HG03025 (cell line): ENCODE measurements around the gene SLC39A2.
"Not testable (repeated sequence)": the region's sequence is repeated elsewhere in the genome, so short reads cannot be mapped to it uniquely, and the experiment has no call there.

Experiments
- ATAC-seq: cut with Tn5 transposase; IDR thresholded peaks from one replicate; pipeline ENCODE4 v1.9.1; 2021; ENCODE audit warnings: mild to moderate bottlenecking, moderate library complexity; ENCODE audit not compliant: unreplicated experiment, low FRiP score

The SLC39A2 gene

DNA sequence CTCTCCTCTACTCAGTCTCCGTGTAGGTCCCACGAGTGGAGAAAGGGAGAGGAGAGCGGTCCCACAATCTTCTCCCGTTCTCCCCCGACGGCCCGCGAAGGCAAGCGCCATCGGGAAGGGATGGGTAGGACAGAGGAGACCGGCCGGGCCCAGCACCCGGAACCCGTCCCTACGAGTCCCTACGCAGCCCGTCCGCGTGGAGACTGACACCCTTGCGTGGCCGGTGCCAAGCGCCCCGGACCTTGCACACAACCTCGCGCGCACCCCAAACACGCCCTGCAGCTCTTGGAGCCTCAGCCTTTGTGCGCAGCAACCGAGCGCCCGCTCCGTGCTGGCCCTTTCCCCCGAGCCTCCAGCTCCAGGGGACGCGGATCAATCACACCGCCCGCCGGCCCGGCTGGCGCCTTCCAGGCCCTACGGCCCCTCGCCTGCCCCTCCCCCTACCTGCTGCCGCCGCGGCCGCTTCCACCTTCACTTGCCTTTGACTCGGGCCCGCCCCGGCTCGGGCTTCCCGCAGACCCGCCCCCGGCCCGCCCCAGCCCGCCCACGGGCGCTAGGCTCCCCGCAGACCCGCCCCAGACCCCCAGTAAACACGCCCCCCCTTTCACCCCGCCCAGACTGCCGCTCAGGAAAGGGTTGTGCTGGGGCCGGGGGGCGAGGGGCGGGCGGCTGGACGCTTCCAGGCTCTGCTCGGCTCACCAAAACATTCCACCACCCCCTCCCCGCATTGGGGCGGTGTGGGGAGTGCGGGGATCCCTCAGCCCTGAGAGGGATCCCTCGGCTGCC, 25.7 kb downstream of the SLC39A2 start, which contains the start of gene NDRG2:
Gene NDRG2, minus strand, starts transcription at position 477 of the 786 bp plus-strand sequence. CDS start 1,746 bp downstream, outside the sequence.
- ATAC-seq: no peak

DNA sequence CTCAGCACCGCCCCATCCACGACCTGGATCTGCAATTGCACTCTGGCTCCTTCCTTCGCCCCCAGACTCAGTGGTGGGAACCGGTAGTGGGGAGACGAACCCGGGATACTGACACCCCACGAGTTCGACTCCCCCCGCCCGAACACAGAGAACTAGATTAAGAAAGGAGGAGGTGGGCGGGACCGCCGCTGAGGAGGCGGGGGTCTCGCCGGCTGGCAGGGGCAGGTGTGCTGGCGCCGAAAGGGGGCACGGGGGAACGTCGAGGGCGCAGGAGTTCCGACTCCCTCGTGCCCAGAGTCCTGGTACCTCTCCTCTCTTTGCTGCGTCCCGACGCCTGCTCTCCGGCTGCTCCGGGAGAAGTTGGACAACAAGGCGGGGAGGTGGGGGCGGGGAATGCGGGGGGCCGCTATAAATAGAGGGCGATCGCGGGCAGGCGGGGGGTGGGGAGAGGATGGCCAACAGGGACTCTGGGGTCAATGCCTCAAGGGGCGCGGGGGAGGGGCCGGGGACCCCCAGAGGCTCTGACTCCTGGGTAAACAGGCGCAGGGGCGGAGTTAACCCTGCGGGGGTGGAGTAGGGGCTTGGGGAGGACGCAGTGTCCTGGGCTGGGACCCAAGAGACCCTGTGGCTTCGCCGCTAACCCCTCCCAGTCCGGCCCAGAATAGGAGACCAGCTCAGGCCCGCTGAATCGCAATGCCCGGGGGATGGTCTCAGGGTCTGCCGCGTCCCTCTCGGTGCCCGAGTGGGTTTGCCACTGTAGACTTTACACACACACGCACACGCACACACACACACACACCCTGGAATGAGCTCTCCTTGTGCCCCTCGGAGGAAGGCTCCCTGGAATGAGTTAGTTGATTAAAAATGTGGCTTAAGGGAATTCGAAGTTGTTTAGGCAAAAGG, 26.5 kb downstream of the SLC39A2 start:
- ATAC-seq: no peak

DNA sequence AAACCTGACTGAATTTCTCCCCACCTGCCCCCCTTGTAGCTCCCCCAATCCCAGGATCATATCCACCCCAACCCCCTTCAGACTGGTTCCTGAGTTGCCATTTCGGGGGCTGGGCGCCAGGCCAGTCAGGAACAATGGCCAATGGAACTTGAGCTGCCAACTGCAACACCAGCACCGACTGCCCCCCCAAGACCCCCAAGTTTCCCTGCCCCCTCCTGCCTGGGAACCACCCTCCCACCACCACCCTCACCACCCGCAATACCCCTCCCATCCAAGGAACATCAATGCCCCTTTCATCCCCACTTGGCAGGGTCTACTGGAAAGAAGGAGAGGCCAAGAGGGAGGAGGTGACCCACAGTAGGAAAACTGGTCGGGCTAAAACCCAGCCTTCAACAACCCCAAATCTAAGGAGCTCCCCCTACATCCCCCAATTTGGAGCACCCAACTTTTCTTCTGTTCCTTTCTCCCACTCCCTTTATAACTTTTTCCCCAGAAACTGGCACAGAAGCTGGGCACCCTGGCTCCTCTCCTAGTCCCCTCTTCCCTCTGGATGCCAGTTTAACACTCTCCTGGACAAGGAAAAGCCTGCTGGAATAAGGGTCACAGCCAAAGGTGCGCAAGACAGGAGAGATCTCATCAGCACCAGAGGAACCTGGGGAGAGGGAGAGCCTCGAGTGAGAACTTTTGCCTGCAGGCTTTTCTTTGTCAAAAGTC, 27.3 kb downstream of the SLC39A2 start:
- no peak for ATAC-seq

GRCh38 chr14:21026988-21027315, 27.9 kb downstream of the SLC39A2 start:
- ATAC-seq: no peak

DNA sequence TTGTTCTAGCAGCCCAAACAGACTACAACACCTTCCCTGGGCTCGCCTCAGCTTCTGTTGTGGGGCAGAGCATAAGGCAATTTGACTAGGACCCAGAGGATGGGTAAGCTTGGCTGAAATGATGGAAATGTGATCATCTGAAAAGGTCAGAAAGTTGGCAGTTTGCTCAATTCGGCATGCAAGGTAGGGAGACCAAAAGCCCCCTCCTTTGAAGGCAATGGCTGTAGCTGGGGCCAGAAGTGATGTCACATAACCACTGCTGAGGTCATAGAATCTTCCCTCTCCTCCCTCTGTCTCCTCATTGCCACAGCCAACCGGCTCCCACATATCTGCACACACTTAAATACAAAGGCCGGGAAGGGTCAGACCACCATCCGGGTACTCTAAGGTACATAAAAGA, 30.8 kb downstream of the SLC39A2 start, which contains the start of gene TPPP2:
Gene TPPP2, plus strand, starts transcription at position 301 of the 400 bp plus-strand sequence. CDS start 365 bp downstream, outside the sequence.
- ATAC-seq: no peak

DNA sequence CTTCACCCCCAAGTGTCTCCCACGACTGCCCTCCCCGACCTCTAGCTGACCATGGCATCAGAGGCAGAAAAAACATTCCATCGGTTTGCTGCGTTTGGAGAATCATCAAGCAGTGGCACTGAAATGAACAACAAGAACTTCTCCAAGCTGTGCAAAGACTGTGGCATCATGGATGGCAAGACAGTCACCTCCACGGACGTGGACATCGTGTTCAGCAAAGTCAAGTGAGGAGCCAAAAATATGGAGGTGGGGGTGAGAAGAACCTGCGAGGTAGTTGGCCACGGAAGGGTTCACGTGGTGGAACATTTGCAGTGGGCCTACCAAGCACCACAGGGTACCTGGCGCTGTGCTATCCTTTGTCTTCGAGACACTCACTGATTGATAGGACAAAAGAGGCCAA, 31.4 kb downstream of the SLC39A2 start:
- no peak for ATAC-seq

- ATAC-seq: no peak
Observed at GRCh38 chr14:21032326-21033132, 33.4 kb downstream of the SLC39A2 start.

DNA sequence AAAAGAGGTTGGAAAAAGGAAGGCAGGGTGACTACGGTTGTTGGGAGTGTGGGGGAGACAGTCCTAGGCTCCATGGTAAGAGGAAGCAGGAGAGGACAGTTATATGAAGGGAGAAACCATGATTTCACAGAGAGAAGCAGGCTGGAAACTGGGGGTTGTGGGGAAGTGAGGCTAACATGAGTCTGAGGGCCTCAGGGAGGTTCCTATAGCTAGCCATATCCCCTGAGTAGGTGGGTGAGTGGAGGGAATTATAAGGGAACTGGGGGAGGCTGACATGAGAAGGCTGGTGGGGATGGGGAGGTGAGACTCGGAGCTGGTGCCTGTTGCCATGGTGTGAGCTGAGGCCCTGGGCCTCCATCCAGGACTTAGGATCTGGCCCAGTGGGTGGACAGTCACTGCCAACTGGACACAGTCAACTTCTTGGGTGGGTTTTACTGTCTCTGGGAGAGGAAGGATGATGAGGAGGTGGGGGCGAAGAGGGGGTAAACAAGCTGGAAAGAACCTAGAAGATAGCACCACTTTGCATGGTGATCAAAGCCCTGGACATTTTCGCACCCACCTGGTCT, 34.1 kb downstream of the SLC39A2 start:
- ATAC-seq: no peak

GRCh38 chr14:21034707-21035106, 35.6 kb downstream of the SLC39A2 start, which contains the start of gene RNASE13:
Gene RNASE13 (minus strand): TSS chr14:21034807. CDS start chr14:21034288, 519 bp downstream.
- ATAC-seq: no peak

DNA sequence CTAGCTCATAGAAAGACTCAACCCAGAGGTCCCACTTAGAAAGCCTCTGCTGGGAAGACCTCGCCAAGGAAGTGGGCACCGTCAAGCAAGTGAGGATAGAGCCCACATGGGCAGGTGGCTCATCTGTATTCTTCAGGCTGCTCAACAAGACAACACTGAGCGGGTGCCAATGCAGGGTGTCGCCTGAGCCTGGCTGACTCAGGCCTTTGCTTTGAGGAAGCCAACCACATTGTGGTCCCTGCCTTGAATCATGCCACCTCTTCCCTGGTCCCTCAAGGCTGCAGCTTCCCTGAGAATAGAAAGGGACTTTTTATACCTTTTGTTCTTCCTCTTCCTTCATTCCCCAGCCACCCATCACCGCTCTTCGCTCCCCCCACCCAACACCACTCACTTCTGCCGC, 37.7 kb downstream of the SLC39A2 start:
- no peak for ATAC-seq

DNA sequence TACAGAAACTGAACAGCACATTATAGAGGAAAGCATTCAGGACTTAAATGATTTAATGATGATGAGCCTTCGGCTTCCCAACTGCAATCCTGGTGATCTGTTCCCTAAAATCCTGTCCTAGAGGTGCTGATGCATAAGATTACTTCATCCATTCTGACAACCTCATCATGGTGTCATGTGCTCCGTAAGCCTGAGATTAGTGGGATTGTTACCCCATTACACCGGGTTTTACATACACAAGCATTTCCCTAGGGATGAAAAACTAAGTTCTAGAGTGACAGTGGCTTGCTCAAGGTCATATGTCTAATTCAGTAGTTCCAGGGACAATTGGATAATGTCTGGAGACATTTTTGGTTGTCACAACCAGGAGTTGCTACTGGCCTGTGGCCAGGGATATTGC, 38.1 kb downstream of the SLC39A2 start:
- no peak for ATAC-seq

DNA sequence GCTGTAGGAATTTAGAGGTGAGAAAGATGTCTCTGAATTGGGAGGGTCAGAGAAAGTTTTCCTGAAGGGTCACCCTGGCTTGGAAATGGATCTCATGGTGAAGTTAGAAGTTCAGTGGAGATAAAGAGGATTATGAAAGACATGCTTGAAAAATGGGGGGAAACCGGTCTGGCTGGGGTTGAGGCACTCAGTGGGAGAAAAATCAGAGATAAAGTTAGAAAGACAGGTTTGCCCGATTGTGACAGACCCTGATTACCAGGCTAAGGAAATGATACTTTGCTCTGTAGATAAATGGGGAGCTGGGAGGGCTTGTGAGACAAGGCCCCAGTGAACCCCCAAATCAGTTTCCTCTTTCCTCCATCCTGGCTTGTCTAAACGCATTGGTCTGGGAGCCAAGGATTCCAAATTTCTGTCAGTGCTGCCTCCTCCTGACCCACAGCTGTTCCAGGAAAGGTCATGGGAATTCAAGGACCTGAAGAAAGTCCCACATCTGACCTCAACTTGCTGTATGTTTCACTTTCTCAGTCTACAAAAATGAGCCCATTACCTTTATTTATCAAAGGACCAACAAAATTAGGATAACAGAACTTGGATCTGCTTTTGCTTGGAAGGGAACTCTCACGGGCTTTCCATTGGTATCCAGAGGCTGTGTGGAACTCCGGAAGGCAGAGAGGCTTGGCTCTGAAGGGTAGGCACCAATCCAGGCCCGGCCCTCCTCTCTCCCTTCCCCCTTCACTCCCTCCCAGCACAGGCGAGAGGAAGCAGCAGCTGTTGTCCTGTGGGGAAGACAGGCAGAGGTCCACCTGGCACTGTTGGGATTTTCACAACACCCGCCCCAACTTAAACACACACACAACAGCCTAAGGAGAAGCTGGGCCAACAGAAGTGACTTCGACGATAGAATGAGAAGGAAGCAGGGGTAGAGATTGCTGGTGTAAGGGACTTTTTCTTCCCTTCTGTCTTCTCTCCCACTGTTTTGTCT, 39.6 kb downstream of the SLC39A2 start:
- no peak for ATAC-seq

DNA sequence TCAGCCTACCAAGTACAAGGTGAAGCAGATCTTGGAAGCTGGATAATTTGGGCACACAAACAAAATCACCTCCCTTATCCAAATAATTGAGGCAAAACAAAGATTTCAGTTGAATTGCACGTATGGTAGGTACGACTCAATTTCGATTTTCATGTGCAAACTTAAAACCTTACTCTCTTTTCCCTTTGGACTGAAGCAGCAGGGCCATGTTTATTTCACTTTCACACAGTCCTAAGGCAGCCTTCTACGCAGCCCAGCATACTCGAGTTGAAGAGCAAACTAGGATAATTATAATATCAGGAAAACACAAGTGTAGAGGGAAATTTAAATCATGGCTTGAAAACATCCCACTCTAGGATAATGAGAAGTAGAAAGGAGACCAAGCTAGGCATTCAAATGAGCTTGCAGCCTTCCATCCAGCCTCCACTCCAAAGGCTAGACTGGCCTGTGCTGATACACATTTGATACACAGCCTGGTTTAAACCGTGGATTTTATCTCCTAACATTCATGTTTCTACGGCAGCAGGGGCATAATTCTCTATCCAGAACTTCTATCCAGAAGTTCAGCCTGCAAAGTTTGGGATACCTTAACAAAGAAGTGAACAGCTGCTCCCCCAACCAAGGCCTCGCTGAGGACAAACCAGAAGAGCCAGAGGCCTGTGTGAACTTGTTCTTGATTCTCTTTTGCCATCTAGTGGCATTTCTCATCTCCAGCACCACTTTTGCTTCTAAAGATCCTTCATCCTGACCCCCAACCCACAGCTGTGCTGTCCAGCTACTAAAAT, 40.7 kb downstream of the SLC39A2 start:
- ATAC-seq: no peak

DNA sequence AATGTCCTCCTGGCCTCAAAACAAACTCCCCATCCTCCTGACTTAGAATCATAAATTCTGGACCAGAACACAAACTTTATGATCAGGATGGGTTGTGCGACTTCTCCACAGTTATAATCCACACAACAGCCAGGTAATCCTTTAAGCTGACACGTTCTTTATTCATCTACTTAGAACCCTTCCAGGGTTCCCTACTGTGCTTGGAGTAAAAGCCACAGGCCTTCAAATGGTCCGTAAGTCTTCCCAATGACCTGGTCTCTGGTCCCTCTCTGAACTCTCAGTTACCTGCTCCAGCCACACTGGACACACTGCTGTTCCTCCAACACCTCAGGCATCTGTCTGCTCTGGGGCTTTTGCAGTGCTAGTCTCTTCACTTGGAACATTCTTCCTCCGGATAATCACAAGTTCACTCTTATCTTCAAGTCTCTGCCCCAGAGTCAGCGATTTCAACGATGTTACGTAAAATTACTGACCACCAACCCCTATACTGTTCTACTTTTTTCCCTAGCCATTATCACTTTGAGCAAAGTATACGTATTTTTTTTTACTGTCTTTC, 41.4 kb downstream of the SLC39A2 start:
- ATAC-seq: no peak

DNA sequence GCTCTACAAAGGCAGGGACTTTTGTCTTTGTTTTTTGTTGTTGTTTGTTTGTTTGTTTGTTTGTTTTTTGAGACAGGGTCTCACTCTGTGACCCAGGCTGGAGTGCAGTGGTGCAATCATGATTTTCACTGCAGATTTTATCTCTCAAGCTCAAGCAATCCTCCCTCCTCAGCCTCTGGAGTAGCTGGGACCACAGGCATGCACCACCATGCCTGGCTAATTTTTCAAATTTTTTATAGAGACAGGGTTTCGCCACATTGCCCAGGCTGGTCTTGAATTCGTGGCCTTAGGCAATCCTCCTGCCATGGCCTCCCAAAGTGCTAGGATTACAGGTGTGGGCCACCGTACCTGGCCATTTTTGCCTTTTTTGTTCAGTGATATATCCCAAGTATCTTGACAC, 41.8 kb downstream of the SLC39A2 start:
- ATAC-seq: not testable (repeated sequence)

GRCh38 chr14:21041676-21042433, 42.8 kb downstream of the SLC39A2 start, which contains the start of gene RNASE7:
Gene RNASE7 (plus strand): TSS chr14:21042362. CDS start chr14:21042993, 631 bp downstream.
- ATAC-seq: no peak
